SK-N-SH (cell line): ENCODE measurements around the gene ALAS2. TPM values are rescaled to one million over a fixed set of nuclear protein-coding genes. Genes with fewer than 3 reads are reported as not detected.

ENCODE experiments used
- CTCF ChIA-PET: fragments of 300-600, 350-600 bp; formaldehyde crosslinking; extraction: SDS; loops from one replicate; lab custom pipeline; 2021; lab: Yijun Ruan, JAX
- POLR2A ChIA-PET: fragments of 350-600 bp; sonication (Branson Sonifier 250); formaldehyde crosslinking; extraction: SDS; loops from one replicate; lab custom pipeline; 2020; ENCODE audit warnings: antibody characterized with exemption, inconsistent platforms; lab: Yijun Ruan, JAX
- DNase-seq: peaks from one replicate; pipeline ENCODE4 v3.0.0; 2012
- H2AFZ ChIP-seq: fragments of 200-600 bp; sonication (generic); 2 replicates; pipeline ENCODE4 v1.8.1; 2016; ENCODE audit warnings: antibody characterized with exemption, mild to moderate bottlenecking, low read depth
- H3F3A ChIP-seq: fragments of 200-600 bp; sonication (generic); replicated peaks from 2 replicates; pipeline ENCODE3; 2016; ENCODE audit warnings: antibody characterized with exemption, mild to moderate bottlenecking; ENCODE audit not compliant: insufficient read depth
- H3K27ac ChIP-seq, 2 experiments: fragments of 200-500 bp in 1 of 2; fragments of 200-600 bp in 1 of 2; sonication (Bioruptor generic) in 1 of 2; sonication (generic), shearing (Covaris generic) in 1 of 2; 2 replicates each; pipeline versions ENCODE4 v1.5.1 to v1.6.1; 2014 to 2016; ENCODE audit warnings: low read depth in 2 of 2, inconsistent platforms in 1 of 2, low read length in 1 of 2, mild to moderate bottlenecking in 1 of 2, mixed read lengths in 1 of 2
- H3K27me3 ChIP-seq: fragments of 200-600 bp; sonication (generic), shearing (Covaris generic); 2 replicates; pipeline ENCODE4 v1.6.1; 2016; ENCODE audit warnings: mixed run types; ENCODE audit not compliant: insufficient read depth
- H3K36me3 ChIP-seq, 2 experiments: fragments of 200-500 bp in 1 of 2; fragments of 200-600 bp in 1 of 2; sonication (Bioruptor generic) in 1 of 2; sonication (generic) in 1 of 2; replicated peaks in 1 of 2; 2 replicates each; pipeline versions ENCODE3 to v1.5.1; 2014 to 2016; ENCODE audit warnings: low read length in 1 of 2, mild to moderate bottlenecking in 1 of 2; ENCODE audit not compliant: insufficient read depth in 2 of 2, control insufficient read depth in 1 of 2
- H3K4me1 ChIP-seq, 2 experiments: fragments of 200-500 bp in 1 of 2; fragments of 200-600 bp in 1 of 2; sonication (Bioruptor generic) in 1 of 2; sonication (generic), shearing (Covaris generic) in 1 of 2; 2 replicates each; pipeline versions ENCODE4 v1.5.1 to v1.6.1; 2014 to 2016; ENCODE audit warnings: low read depth in 1 of 2, low read length in 1 of 2, mixed run types in 1 of 2; ENCODE audit not compliant: insufficient read depth in 2 of 2, control insufficient read depth in 1 of 2
- H3K4me2 ChIP-seq: fragments of 200-600 bp; sonication (generic), shearing (Covaris generic); 2 replicates; pipeline ENCODE4 v1.6.1; 2017; ENCODE audit warnings: mixed run types
- H3K4me3 ChIP-seq, 2 experiments: fragments of 200-500 bp in 1 of 2; fragments of 200-600 bp in 1 of 2; sonication (Bioruptor generic) in 1 of 2; sonication (generic), shearing (Covaris generic) in 1 of 2; 2 replicates each; pipeline versions ENCODE4 v1.5.1 to v1.8.1; 2014 to 2016; ENCODE audit warnings: low read depth in 2 of 2, inconsistent platforms in 1 of 2, low read length in 1 of 2, mild to moderate bottlenecking in 1 of 2, mixed read lengths in 1 of 2, moderate library complexity in 1 of 2
- H3K79me2 ChIP-seq: fragments of 200-600 bp; sonication (generic); 2 replicates; pipeline ENCODE4 v1.8.1; 2017; ENCODE audit warnings: mild to moderate bottlenecking; ENCODE audit not compliant: insufficient read depth
- H3K9ac ChIP-seq: fragments of 200-600 bp; sonication (generic); 2 replicates; pipeline ENCODE4 v1.6.1; 2017; ENCODE audit warnings: mixed run types
- H3K9me2 ChIP-seq: fragments of 200-600 bp; sonication (generic); 2 replicates; pipeline ENCODE4 v1.6.1; 2017; ENCODE audit warnings: mixed run types
- H3K9me3 ChIP-seq: fragments of 200-600 bp; sonication (generic); 2 replicates; pipeline ENCODE4 v1.6.1; 2017; ENCODE audit warnings: mixed run types, mild to moderate bottlenecking, moderate library complexity
- H4K20me1 ChIP-seq: fragments of 200-600 bp; sonication (generic); 2 replicates; pipeline ENCODE4 v1.6.1; 2017; ENCODE audit warnings: mild to moderate bottlenecking, mixed run types; ENCODE audit not compliant: insufficient read depth
- CTCF ChIP-seq: fragments of 200-600 bp; sonication (generic); IDR thresholded peaks from 2 replicates; pipeline ENCODE4 v1.6.1; 2017; ENCODE audit warnings: antibody characterized with exemption, mild to moderate bottlenecking, moderate library complexity
- ELF1 ChIP-seq: IDR thresholded peaks from 2 replicates; pipeline ENCODE4 v1.4.0; 2012
- FOXJ3 ChIP-seq: sonication (generic); formaldehyde crosslinking; IDR thresholded peaks from 2 replicates; pipeline ENCODE4 v1.5.1; 2020; ENCODE audit warnings: mild to moderate bottlenecking, missing genetic modification reagents
- IRF3 ChIP-seq: fragments of 150-350 bp; IDR thresholded peaks from 2 replicates; pipeline ENCODE4 v1.6.1; 2016; ENCODE audit warnings: mild to moderate bottlenecking, low read depth, low read length
- MAX ChIP-seq: IDR thresholded peaks from 2 replicates; pipeline ENCODE4 v1.4.0; 2012; ENCODE audit warnings: low read depth
- MEF2A ChIP-seq: IDR thresholded peaks from 2 replicates; pipeline ENCODE4 v1.4.0; 2012; ENCODE audit warnings: low read depth, borderline replicate concordance
- MXI1 ChIP-seq: IDR thresholded peaks from 2 replicates; pipeline ENCODE4 v1.6.1; 2012; ENCODE audit warnings: mild to moderate bottlenecking, low read depth, low read length, improper control_type of control experiment
- PBX3 ChIP-seq: IDR thresholded peaks from 2 replicates; pipeline ENCODE4; 2012
- RFX5 ChIP-seq: IDR thresholded peaks from 2 replicates; pipeline ENCODE4 v1.6.1; 2012; ENCODE audit warnings: mild to moderate bottlenecking, improper control_type of control experiment, low read length
- RXRA ChIP-seq: IDR thresholded peaks from 2 replicates; pipeline ENCODE4 v1.4.0; 2012; ENCODE audit warnings: low read depth, mild to moderate bottlenecking, borderline replicate concordance
- USF1 ChIP-seq: IDR thresholded peaks from 2 replicates; pipeline ENCODE4 v1.4.0; 2012; ENCODE audit warnings: low read depth, borderline replicate concordance
- USF2 ChIP-seq: fragments of 150-350 bp; IDR thresholded peaks from 2 replicates; pipeline ENCODE4 v1.6.1; 2017; ENCODE audit warnings: antibody characterized with exemption, low read length, low read depth, borderline replicate concordance
- YY1 ChIP-seq: IDR thresholded peaks from 2 replicates; pipeline ENCODE4 v1.4.0; 2012; ENCODE audit warnings: low read depth, mild to moderate bottlenecking
- WGBS: methylation state at CpG from one replicate; pipeline ENCODE4 v1.1.6; 2017; ENCODE audit warnings: low lambda C conversion rate; 5-methylcytosine and 5-hydroxymethylcytosine counted together
- polyA plus RNA-seq, 3 experiments: library from polyadenylated mRNA; depleted of rRNA; stranded (reverse); fragments of >200 nt; gene quantifications; 2 replicates each; pipeline ENCODE4 v1.2.3, GENCODE V29; 2012

Gene ALAS2
- polyA plus RNA-seq, 1 of the 3 experiments (the other 2 are of a cell fraction) = not detected

GRCh38 chrX:54977387-54977786 is 53.4 kb downstream of the ALAS2 start (continued):
- no peak for TF ChIP-seq IRF3

- Histone ChIP-seq H3K27ac (no peak overlapping the region), H3K79me2 (no peaks in the 10 kb centered on the region), H4K20me1 (no peaks in the 10 kb centered on the region), H3K36me3 (no peaks in the 10 kb centered on the region), H3K4me1 (no peaks in the 10 kb centered on the region), H2AFZ (no peak overlapping the region), H3K9me2 (peaks cover 5% of the 10 kb centered on the region; the same call in 1 of the 2 replicates), H3F3A (no peaks in the 10 kb centered on the region), H3K9me3 (no peaks in the 10 kb centered on the region), H3K4me3 (no peak overlapping the region), H3K9ac (no peak overlapping the region), H3K4me2 (no peak overlapping the region), H3K27me3 (no peaks in the 10 kb centered on the region)
- WGBS = 30% methylated on average over 4 of the region's 4 CpGs
- ChIA-PET POLR2A (no interaction called here), CTCF (no interaction called here)
- TF ChIP-seq PBX3 (no peak), USF2 (no peak), RFX5 (no peak), MXI1 (no peak), RXRA (no peak), USF1 (no peak), MEF2A (no peak), ELF1 (no peak), YY1 (no peak), MAX (no peak), FOXJ3 (CRISPR knock-in tag) (no peak), CTCF (no peak)
- DNase-seq = no peak
Measured at GRCh38 chrX:54964766-54965497, 65.8 kb downstream of the ALAS2 start.
